ENCODE data around the gene AGBL1. TPM values are rescaled to one million over a fixed set of nuclear protein-coding genes. Genes with fewer than 3 reads are reported as not detected.

AGBL1 gene
- total RNA-seq, 1 experiment from 2014 or later, result 0.02 TPM

DNA sequence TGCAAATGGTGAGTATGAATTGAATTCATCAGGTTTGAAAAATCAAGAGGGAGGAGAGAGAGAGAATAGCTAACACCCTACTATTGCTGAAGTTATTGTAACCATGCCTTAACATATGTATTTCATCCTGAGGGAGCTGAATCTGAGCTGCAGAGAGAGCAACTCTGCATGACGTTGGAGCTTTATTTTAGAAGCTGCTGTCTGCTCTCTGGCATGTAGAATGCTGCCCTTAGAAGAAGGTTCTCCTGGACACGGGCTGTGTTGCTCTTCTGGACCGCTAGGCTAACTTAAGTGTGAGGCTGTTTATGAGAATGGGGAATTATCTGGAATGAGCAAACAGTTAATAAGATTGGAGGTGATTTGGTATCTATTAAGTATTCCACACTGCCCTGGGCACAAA lies 814.6 kb downstream of the AGBL1 start:
- DNase-seq (ENCODE audit: extremely low read depth, low read depth), result no peak

DNA sequence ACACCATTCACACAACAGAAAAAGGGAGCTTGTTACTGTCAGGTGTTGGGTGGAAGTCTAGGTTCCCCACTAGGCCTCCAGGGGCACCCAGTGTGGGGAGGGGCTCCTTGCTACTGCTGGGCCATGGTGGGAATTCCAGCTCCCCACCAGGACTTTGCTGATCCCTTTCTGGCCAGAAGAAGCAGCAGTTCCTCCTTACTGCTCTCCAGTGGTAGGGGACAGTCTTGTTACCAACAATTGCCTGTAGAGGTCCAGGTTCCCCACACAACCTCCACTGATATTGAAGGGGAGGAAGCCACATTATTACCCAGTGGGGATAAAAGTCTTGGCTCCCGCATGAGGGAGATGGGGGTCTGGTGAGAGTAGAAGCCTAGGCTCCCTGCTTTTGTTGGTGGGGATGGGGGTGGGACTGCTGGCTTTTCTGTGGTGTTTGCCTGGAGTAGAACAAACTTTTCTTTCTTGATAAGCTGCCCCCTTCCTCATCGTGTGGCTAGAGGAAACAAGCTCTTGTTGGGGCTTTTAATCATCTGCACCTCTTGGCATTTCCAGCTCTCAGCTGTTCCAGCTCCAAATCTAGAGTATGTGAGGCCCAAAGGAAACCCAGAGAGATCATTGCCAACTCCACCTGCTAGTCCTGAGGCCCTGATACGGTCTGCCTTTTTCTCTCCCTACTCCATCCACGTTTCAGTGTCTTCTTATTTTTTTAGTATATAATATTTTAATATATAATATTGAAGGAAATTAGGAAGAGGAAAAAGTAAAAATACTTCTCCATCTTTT lies 824.2 kb downstream of the AGBL1 start:
- no peak for DNase-seq (ENCODE audit: extremely low read depth, low read depth)

DNA sequence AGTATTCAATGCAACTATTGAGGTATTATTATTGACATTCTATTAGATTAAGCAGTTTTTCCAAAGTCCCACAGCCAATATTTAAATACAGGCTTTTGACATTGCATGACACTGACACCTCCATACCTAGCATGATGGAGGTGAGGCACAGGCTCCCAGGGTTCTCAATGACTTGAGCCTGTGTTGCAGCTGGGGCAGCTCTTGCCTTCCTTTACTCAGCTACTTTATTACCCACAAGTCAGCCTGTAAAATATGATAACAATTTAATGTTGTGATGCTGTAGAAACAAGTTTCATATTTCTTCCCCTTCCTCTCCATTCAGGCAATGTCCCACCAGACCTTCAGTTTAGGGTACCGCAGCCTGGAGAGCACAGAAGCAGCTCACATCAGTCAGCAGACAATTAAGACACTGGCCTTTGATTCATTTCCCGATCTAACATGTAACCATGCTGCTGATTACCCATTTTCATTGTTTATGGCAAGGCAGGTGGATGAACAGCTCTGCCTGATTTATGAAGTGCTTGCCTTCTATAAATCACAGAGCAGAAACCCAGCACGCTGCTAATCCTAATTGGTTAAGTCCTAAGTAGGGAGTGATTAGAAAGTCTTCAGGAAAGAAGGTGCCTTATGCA lies 826.1 kb downstream of the AGBL1 start:
- DNase-seq (ENCODE audit: extremely low read depth, low read depth), result no peak

DNA sequence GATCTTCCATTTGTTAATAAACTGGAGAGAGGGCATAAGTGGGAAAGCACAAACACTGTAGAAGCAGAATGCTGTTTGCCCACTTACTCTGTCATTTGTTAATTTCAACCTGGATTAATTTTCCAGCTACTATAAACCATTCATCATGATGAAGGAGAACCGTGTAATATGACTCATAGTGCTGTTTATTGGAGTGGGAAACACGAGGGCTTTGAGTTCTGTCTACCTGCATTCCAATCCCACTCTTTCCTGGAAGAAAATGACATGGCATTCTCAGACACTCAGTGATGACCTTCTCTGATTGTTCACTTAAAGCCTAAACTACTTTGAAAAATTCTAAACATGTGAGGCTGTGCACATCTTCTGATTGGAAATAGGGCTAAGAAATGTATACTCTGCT lies 826.7 kb downstream of the AGBL1 start:
- no peak for DNase-seq (ENCODE audit: extremely low read depth, low read depth)

DNA sequence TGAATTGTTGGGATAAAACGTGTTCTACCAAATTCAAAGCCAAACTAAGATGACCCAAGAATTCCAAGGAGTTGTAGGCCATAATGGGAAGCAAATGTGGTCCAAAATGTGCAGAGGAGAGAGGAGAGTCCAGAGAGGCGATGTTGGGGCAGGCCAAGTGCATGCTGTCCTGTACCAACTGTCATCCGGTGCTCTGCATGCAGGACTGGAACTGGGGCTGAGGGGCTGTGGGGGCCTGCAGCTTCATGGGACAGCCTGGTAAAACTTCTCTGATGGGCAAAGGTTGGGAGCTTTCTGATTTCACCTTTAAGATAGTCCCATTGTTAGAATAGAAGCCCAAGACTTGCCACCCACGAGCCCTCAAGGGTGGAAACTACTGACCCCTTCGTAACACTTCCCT lies 831.4 kb downstream of the AGBL1 start:
- no peak for DNase-seq (ENCODE audit: extremely low read depth, low read depth)

DNA sequence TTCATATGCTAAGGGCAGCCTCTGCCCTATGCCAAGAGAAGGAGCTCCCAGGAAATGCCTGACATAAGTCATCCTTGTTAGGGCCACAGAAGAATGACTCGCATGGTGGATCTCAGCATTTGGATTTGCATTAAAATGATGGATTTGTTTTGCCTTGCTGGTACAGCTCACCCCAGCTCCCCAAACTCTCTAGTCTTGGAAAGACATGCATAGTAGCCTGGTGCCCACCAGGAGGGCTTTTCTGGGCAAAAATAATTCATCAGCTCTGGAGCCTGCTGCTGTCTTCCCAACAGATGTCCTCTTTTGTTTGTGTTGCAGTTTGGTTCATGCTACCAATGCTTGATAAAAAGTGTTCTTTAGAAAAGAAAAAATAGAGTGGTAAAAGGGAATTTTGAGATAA lies 833.0 kb downstream of the AGBL1 start:
- DNase-seq (ENCODE audit: extremely low read depth, low read depth), result no peak

DNA sequence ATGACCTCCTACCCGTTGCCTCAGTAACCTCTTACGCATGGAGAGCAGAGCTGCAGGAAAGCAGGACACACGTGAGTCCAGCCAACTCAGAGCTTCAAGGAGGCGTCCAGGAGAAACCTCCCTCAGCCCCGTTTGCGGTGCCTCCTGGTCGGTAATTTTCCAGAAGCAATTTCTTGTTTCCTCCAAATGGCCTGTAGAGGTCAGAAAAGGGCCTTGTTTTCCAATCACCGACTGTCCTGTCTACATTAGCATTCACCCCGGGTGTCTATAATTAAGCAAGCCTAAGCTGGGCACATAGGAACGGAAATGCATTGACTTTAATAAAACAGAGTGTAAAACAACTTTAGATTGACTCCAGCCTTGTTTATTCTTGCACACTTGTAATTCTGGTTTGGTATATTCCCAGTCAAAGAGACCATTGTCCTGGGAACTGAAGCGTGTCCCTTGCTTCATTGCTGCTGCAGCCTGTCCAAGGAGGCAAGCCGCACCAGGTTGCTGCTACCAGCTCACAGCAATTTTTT lies 836.2 kb downstream of the AGBL1 start:
- peak; percentile 24 for DNase-seq (ENCODE audit: extremely low read depth, low read depth)

DNA sequence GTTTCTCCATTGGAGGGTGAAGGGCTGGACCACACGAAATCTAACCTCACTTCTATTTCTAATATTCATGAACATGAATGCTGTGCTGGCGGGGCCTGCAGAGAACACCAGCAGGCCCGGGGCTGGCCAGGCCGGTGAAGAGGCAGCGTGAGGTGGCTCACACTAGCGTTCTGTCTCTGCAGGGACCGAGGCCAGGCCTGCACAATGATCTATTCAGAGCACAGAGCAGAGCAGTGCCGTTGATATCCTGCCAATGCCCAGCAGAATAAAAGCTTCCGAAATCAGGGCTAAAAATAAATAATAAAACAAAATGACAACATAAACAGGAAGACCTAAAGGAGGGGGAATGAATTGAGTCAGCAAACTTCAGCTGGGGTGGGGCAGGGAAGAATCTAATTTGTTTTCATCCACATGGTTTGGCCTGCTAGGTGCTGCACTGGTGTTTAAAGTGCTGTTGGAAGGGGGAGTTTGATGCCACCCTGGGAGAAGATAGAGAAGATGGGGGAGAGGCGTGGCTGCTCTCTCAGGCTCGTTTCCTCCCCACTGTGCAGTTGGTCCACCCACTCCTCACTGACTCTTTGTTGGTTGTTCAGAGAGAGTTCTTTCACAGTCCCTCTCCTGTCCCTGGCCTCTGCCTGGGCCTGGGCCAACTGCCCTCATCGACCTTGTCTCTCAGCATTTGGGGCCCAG lies 837.1 kb downstream of the AGBL1 start:
- no peak for DNase-seq (ENCODE audit: extremely low read depth, low read depth)

DNA sequence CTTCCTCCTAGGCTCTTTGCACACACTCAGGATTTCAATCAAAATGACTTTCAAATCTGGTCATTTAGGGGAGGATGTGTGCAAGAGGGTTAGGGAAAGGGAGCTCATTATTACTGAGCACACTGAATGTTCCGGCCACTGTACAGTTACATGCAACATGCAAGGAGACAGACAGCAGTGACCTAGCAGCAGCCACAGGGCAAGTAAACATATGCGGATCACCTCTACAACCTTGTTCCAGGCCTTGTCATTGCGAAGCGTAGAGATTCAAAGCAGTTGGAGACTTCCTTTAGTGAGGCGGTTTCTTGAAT lies 837.6 kb downstream of the AGBL1 start:
- DNase-seq (ENCODE audit: extremely low read depth, low read depth), result no peak

DNA sequence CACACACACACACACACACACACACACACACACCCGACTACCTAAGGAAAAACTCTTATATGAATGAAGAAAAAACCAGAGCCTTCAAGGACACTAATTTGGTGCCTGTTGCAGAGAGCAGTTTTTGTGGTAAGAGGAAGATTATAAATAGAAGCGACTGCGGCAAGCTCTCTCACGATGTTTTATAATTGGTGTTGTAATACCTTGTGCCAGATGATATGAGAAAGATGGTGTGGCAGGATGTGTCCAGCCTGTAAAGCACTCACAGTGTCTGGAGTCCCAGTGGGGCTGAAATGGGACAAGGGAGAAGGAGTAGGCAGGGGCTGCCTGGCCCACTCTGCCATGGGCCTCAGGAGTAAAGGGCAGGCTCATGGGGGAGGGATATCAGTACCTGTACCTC lies 839.9 kb downstream of the AGBL1 start:
- no peak for DNase-seq (ENCODE audit: extremely low read depth, low read depth)

DNA sequence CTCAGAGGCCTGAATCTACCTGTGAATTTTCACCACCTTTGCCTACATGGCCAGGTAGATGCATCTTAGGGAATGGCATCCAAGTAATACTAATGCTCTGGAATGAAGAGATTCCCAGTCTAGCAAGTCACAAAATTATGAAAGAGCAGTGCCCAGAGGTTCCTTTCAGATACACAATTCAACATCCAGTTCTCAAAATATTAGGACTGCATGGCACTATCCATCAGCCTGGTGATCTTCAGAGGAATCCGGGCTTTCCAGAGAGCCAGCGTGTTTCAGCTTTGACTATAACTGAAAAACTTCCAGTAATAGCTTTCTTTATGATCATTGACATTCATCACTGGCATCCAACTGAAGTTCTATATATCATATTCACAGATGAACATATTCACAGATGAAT lies 849.8 kb downstream of the AGBL1 start:
- no peak for DNase-seq (ENCODE audit: extremely low read depth, low read depth)

DNA sequence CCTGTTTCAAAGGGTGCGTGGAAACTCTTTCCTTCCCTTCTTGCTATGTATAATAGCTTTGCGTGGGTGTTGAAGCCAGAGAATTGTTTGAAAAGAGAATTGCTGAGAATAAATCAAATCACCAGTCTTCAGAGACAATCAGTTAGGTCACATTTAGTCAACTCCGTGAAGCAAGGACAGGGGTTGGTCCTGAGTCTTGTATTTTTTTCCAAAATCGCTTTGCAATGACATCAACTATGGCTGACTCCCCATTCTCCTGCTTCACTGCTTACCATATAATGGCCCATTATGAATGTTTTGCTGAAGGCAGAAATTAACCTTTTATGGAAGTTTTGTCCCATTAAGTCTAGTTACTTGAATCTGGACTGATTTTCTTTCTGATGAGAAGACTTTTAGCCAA lies 852.8 kb downstream of the AGBL1 start:
- DNase-seq (ENCODE audit: extremely low read depth, low read depth), result no peak

DNA sequence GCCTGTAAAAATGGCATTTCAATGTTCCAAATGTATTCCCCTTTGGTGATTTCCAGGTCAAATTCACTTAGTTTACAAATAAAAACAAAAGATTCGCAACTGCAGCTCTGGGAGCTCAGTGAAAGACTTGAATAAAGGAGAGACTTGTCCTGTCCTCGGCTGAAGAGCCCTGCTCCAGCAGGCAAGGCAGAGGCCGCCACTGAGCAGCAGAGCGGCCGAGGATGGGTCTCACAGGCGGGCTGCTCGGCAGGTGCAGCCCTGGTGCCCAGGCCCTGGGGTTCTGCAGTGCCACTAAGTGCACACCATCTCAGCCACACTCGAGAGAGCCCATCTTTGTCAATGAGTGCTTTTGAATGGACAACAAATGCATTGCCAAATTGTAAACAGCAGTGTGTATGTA lies 856.2 kb downstream of the AGBL1 start:
- no peak for DNase-seq (ENCODE audit: extremely low read depth, low read depth)

DNA sequence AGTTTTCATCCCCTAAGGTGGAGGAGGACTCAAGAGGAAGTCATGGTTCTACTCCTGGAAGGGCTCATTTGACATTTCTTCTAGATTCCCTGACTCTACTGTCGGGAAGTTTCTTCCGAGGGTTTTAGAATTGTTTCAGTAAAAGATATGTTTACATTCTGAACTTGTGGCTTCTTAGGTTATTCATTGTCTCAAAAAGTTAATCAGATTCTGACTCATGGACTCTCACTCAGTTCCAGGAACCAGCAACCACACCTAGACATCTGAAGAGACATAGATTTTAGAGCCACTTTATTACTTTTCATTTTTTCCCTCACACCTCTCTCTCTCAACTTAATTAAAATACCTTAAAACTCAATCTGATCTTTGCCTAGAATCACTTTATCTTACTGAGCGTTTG lies 862.6 kb downstream of the AGBL1 start:
- DNase-seq (ENCODE audit: extremely low read depth, low read depth), result no peak

DNA sequence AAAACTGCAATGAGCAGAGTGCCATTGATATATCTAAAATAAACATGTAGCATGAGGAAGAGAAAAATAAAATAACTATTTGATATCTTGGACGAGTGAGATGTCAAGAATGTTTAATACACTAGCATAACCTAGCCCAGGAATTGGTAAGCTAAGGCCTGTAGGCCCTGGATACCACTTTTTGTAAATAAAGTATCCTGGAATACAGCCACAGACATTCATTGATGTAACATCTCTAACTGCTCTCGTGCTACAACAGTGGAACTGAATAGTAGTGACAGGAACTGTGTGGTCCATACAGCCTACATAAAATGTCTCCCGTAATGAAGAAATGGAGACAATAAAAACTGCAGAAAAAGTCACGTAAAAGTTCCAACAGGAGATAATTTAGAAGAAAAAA lies 869.0 kb downstream of the AGBL1 start:
- DNase-seq (ENCODE audit: extremely low read depth, low read depth), result no peak

DNA sequence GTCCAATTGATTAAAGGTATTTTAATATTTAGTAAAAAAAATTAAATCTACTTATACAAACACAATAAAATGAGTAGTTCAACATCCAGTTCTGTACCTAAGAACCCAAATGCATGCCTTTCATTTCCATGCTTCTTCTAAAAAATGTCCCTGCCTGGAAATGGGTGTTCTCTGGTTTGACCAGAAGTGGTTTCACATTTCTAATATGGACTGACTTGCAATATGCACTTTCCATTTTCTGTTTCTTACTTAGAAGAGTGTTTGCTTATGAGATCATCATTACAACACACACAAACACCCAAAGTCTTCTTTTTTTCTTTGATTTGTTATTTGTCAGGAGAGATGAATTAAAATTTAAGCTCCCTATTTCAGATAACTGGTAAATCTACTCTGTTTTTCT lies 879.6 kb downstream of the AGBL1 start:
- DNase-seq (ENCODE audit: extremely low read depth, low read depth), result no peak

DNA sequence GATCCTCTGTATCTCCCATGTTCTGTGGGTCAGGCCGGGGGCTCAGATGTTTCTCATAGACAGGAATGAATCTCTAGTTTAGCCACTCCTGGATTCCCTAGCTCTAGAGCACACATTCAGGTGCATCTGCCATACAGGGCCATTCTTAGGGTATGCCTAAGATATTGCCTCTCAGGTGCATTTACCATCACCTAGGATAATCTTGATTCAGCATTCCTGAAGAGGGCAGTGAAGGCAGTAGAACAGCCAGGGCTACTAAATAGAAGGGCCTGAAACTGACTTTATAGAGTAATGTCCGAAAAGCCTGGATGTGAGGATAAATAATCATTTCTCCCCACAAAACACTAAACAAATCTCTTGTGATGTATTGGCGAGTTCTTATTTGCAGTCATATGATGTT lies 882.0 kb downstream of the AGBL1 start:
- no peak for DNase-seq (ENCODE audit: extremely low read depth, low read depth)

DNA sequence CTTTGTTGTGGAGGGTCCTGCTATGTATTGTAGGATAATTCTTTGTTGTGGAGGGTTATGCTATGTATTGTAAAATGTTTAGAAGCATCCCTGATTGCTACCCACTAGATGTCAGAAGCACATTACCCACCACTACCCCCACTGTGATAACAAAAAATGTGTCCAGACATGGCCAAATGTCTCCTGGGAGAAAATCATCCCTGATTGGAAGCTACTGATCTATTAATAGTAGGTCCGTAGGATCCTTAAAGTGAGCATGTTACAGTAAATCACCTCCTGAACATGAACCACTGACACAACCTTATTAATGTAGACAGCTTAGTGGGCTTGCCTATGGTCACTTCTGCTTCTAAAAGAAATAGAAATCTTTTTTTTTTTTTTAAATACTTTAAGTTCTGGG lies 884.6 kb downstream of the AGBL1 start:
- no peak for DNase-seq (ENCODE audit: extremely low read depth, low read depth)

DNA sequence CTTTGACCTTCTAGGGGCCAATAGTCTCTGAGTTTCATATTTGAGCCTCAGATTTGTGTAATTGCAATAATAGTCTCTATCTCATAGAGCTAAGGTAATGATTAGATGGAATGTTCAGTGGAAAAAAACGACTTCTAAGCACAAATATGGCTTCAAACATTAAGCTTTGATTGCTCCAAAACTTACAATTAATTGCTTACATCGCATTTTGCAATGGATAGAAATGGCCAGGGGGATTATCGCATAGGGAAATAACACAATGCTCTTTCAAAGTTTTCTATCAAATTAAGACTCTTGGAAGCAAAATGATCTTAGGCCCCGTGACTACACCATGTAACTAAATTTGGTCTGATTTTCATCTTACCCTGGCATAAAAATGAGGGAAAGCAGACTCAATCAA lies 888.6 kb downstream of the AGBL1 start:
- DNase-seq (ENCODE audit: extremely low read depth, low read depth), result no peak

DNA sequence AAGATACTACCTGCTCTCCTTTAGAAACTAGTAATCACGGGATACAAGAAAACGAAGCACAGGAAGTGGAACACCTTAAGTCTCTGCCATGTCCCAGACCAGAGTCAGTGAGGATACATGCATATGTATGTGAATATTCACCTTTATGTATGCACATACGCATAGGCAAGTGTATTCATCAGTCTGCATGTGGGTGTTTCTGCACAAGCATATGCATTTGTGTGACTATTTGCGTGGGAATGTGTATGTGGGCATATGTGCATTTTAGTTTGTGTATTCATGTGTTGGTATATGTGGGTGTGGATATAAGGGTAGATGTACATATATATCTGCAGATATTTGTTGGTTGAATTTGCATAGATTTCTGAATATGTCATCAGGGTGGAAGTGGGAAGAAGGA lies 889.7 kb downstream of the AGBL1 start:
- DNase-seq (ENCODE audit: extremely low read depth, low read depth), result no peak

DNA sequence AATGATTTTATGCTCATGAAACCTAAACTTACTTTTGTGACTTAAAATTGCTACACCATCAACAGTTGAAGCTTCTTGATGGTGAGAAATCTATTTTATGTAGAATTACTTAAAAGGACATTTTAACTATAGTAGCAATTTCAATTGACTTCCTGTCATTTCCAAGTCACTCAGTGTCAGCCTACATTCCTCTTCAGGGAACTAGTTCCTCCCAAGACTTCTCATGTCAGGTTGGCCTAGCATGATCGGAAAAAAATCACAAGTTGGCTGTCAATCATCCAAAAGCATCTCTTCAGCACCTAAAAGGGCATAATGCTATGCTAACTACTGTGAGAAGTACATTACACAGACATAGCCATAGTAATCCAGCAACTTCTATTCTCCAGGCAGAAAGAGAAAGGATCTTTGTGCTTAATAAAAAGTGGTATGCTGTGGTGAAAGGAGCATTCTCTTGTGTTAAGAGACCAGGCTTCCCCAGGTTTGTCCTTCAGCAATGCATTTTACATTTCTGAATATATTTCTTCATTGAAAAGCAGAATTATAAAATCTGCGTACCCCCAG lies 893.7 kb downstream of the AGBL1 start:
- DNase-seq (ENCODE audit: extremely low read depth, low read depth), result no peak

DNA sequence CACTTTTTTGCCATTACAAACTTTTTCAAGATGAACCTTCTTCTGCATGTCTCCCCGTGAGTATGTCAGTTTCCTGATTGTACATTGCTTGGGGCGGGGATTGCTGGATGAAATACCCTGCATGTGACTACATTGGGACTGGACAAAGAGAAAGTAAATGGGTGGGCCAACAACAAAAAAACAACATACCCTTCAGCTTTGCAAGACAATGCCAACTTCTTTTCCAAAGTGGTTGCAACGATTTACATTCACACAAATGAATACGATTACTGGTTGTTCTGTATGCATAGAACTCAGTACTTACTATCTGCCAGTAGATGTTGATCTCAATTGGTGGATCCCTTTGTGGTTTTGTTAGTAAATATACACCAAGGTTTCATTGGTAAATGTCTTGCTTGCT lies 908.4 kb downstream of the AGBL1 start:
- no peak for DNase-seq (ENCODE audit: extremely low read depth, low read depth)

Measured in NCI-H460 (cell line).